T-cell (primary cell): Measurements from ENCODE around the gene ZNF398. TPM values are rescaled to one million over a fixed set of nuclear protein-coding genes. Genes with fewer than 3 reads are reported as not detected.

Experiments used
- ATAC-seq, 4 experiments: fragments of 200-7000 bp in 3 of 4; fragments of 150-1000 bp in 1 of 4; cut with Tn5 transposase; replicated peaks in 1 of 4; 1 replicate in 3 of 4; 2 replicates in 1 of 4; pipeline ENCODE4 v1.10.0; 2021; ENCODE audit warnings: moderate library complexity in 3 of 4, mild to moderate bottlenecking in 2 of 4, moderate number of reproducible peaks in 1 of 4
- CTCF ChIA-PET, 2 donors: fragments of 300-600 bp; sonication (Branson Sonifier 250); formaldehyde crosslinking; loops; one replicate each; lab custom pipeline; 2022; ENCODE audit warnings: antibody characterized with exemption in 2 of 2; lab: Charles Lee
- POLR2A ChIA-PET, 2 donors: fragments of 300-600 bp; sonication (Branson Sonifier 250); formaldehyde crosslinking; loops; one replicate each; lab custom pipeline; 2022; ENCODE audit warnings: antibody characterized with exemption in 2 of 2; lab: Charles Lee
- DNase-seq, 35 experiments: peaks; one replicate each; pipeline versions ENCODE4 v3.0.0 to v3.0.0-alpha.2; 2013 to 2023
- H3K27ac ChIP-seq: one replicate; pipeline ENCODE4 v1.5.1; 2013; ENCODE audit warnings: low read length
- H3K27me3 ChIP-seq, 2 experiments: replicated peaks in 1 of 2; 1 replicate in 1 of 2; 2 replicates in 1 of 2; pipeline versions ENCODE4 v1.6.1 to v1.7.0; 2013; ENCODE audit warnings: low read length in 1 of 2, mixed read lengths in 1 of 2; ENCODE audit not compliant: control insufficient read depth in 2 of 2, insufficient read depth in 2 of 2; ENCODE audit errors: extremely low read depth in 1 of 2
- H3K36me3 ChIP-seq, 2 donors: 1 replicate in 1 of 2; 2 replicates in 1 of 2; pipeline versions ENCODE4 v1.6.1 to v1.7.0; 2013; ENCODE audit warnings: low read length in 1 of 2; ENCODE audit not compliant: control insufficient read depth in 2 of 2, insufficient read depth in 1 of 2; ENCODE audit errors: extremely low read depth in 1 of 2
- H3K4me1 ChIP-seq, 2 experiments: 1 replicate in 1 of 2; 2 replicates in 1 of 2; pipeline versions ENCODE4 v1.6.1 to v1.7.0; 2013; ENCODE audit warnings: low read length in 2 of 2, mixed read lengths in 1 of 2; ENCODE audit not compliant: insufficient read depth in 2 of 2, control insufficient read depth in 1 of 2; ENCODE audit errors: extremely low read depth in 1 of 2
- H3K4me3 ChIP-seq, 2 donors: 1 replicate in 1 of 2; 2 replicates in 1 of 2; pipeline versions ENCODE4 v1.5.1 to v1.7.0; 2013; ENCODE audit warnings: mild to moderate bottlenecking in 2 of 2, low read length in 1 of 2, moderate library complexity in 1 of 2; ENCODE audit not compliant: control insufficient read depth in 1 of 2; ENCODE audit errors: extremely low read depth in 1 of 2
- H3K9me3 ChIP-seq: 2 replicates; pipeline ENCODE4 v1.7.0; 2013
- H3K27ac Mint-ChIP-seq, 2 donors: one replicate each; pipeline ENCODE4 v1.8.0; 2020 to 2021; ENCODE audit warnings: mild to moderate bottlenecking in 2 of 2, mixed read lengths in 2 of 2
- H3K27me3 Mint-ChIP-seq, 2 donors: one replicate each; pipeline ENCODE4 v1.8.0; 2021 to 2022; ENCODE audit warnings: mixed read lengths in 2 of 2
- H3K36me3 Mint-ChIP-seq: one replicate; pipeline ENCODE4 v1.8.0; 2021; ENCODE audit warnings: mixed read lengths
- H3K4me1 Mint-ChIP-seq, 3 donors: one replicate each; pipeline ENCODE4 v1.8.0; 2020 to 2022; ENCODE audit warnings: mixed read lengths in 3 of 3, mild to moderate bottlenecking in 1 of 3
- H3K4me3 Mint-ChIP-seq, 3 donors: one replicate each; pipeline ENCODE4 v1.8.0; 2020 to 2022; ENCODE audit warnings: mild to moderate bottlenecking in 3 of 3, mixed read lengths in 3 of 3, moderate library complexity in 3 of 3
- H3K9me3 Mint-ChIP-seq, 3 donors: one replicate each; pipeline ENCODE4 v1.8.0; 2020 to 2022; ENCODE audit warnings: mixed read lengths in 3 of 3
- WGBS: methylation state at CpG from one replicate; pipeline ENCODE4 v1.1.5; 2013; ENCODE audit warnings: missing lambda C conversion rate; ENCODE audit not compliant: insufficient coverage; 5-methylcytosine and 5-hydroxymethylcytosine counted together
- total RNA-seq, 35 experiments: library from RNA in 6 of 35; stranded (reverse) in 6 of 35; fragments of 120-200 nt in 1 of 35; gene quantifications; one replicate each; pipeline versions ENCODE4 v1.2.1 to v1.2.4 and lab custom pipeline; 2013 to 2026

Gene ZNF398
- total RNA-seq, 5 donors from 2014 or later (not counting 1 experiment from before 2014, with no cell fraction given): 15.1 to 31.0 (median 28.4) TPM

- no peaks in the 10 kb centered on the region for H3K4me1 Mint-ChIP-seq
- H3K4me1 ChIP-seq: no peaks in the 10 kb centered on the region
- WGBS: 95% methylated on average over 7 of the region's 10 CpGs
- no peaks in the 10 kb centered on the region for H3K9me3 Mint-ChIP-seq
- no peaks in the 10 kb centered on the region for H3K27me3 Mint-ChIP-seq
- H3K27me3 ChIP-seq: no peaks in the 10 kb centered on the region
- no peak overlapping the region for H3K4me3 Mint-ChIP-seq
- ATAC-seq: no peak
- CTCF ChIA-PET: no interaction called here
- H3K36me3 ChIP-seq: peaks cover 4 to 61% of the 10 kb centered on the region in 2 donors
- no peaks in the 10 kb centered on the region for H3K9me3 ChIP-seq
- peaks cover 45% of the 10 kb centered on the region for H3K36me3 Mint-ChIP-seq
- POLR2A ChIA-PET: no interaction called here
- no peak overlapping the region for H3K27ac ChIP-seq
- DNase-seq: no peak
- no peak overlapping the region for H3K4me3 ChIP-seq
- no peak overlapping the region for H3K27ac Mint-ChIP-seq
Observed at GRCh38 chr7:149218469-149219420, 71.5 kb downstream of the ZNF398 start.

- DNase-seq: no peak
- ATAC-seq: no peak
- H3K4me3 Mint-ChIP-seq: no peak overlapping the region
- Histone ChIP-seq H3K4me1 (no peaks in the 10 kb centered on the region), H3K27ac (no peak overlapping the region), H3K4me3 (no peak overlapping the region), H3K9me3 (no peaks in the 10 kb centered on the region), H3K36me3 (peaks cover 12 to 49% of the 10 kb centered on the region in 2 donors), H3K27me3 (no peaks in the 10 kb centered on the region)
- no peaks in the 10 kb centered on the region for H3K4me1 Mint-ChIP-seq
- H3K9me3 Mint-ChIP-seq: no peaks in the 10 kb centered on the region
- H3K27ac Mint-ChIP-seq: no peak overlapping the region
- POLR2A ChIA-PET: no interaction called here
- no peaks in the 10 kb centered on the region for H3K27me3 Mint-ChIP-seq
- peaks cover 45% of the 10 kb centered on the region for H3K36me3 Mint-ChIP-seq
- CTCF ChIA-PET: no interaction called here
- no CpG with 5 or more reads among the region's 6 CpGs for whole genome bisulfite sequencing
Observed at GRCh38 chr7:149220534-149220933, 73.3 kb downstream of the ZNF398 start.

GRCh38 chr7:149223176-149223575, 75.9 kb downstream of the ZNF398 start:
- H3K27me3 ChIP-seq: no peaks in the 10 kb centered on the region
- no peak for DNase-seq
- peaks cover 34% of the 10 kb centered on the region for H3K36me3 Mint-ChIP-seq
- ChIA-PET POLR2A (no interaction called here), CTCF (no interaction called here)
- H3K36me3 ChIP-seq: peaks cover 12 to 28% of the 10 kb centered on the region in 2 donors
- WGBS: 100% methylated on average over 7 of the region's 8 CpGs
- no peak overlapping the region for H3K27ac ChIP-seq
- H3K4me3 ChIP-seq: no peak overlapping the region
- H3K9me3 Mint-ChIP-seq: no peaks in the 10 kb centered on the region
- no peak for ATAC-seq
- no peaks in the 10 kb centered on the region for H3K27me3 Mint-ChIP-seq
- H3K27ac Mint-ChIP-seq: no peak overlapping the region
- H3K4me3 Mint-ChIP-seq: no peak overlapping the region
- no peaks in the 10 kb centered on the region for H3K9me3 ChIP-seq
- no peaks in the 10 kb centered on the region for H3K4me1 Mint-ChIP-seq
- no peaks in the 10 kb centered on the region for H3K4me1 ChIP-seq

GRCh38 chr7:149223761-149224160, 76.5 kb downstream of the ZNF398 start:
- Histone ChIP-seq H3K36me3 (peaks cover 9 to 23% of the 10 kb centered on the region in 2 donors), H3K9me3 (no peaks in the 10 kb centered on the region), H3K4me3 (no peak overlapping the region), H3K27ac (no peak overlapping the region), H3K27me3 (no peaks in the 10 kb centered on the region), H3K4me1 (no peaks in the 10 kb centered on the region)
- CTCF ChIA-PET: no interaction called here
- Mint-ChIP-seq H3K4me3 (no peak overlapping the region), H3K27ac (no peak overlapping the region), H3K27me3 (no peaks in the 10 kb centered on the region), H3K36me3 (peaks cover 33% of the 10 kb centered on the region), H3K9me3 (no peaks in the 10 kb centered on the region), H3K4me1 (no peaks in the 10 kb centered on the region)
- 93% methylated on average over 3 of the region's 39 CpGs for WGBS
- POLR2A ChIA-PET: no interaction called here
- DNase-seq (no peak), ATAC-seq (no peak)

GRCh38 chr7:149224352-149224751, 77.1 kb downstream of the ZNF398 start:
- no peaks in the 10 kb centered on the region for H3K9me3 Mint-ChIP-seq
- no peak overlapping the region for H3K4me3 Mint-ChIP-seq
- ATAC-seq (no peak), DNase-seq (no peak)
- peaks cover 0 to 4% (median 0%) of the 10 kb centered on the region in 3 donors for H3K4me1 Mint-ChIP-seq
- H3K27ac Mint-ChIP-seq: no peak overlapping the region
- no peaks in the 10 kb centered on the region for H3K27me3 ChIP-seq
- ChIA-PET CTCF (no interaction called here), POLR2A (no interaction called here)
- peaks cover 9 to 17% of the 10 kb centered on the region in 2 donors for H3K36me3 ChIP-seq
- H3K27ac ChIP-seq: no peak overlapping the region
- no peaks in the 10 kb centered on the region for H3K4me1 ChIP-seq
- peaks cover 30% of the 10 kb centered on the region for H3K36me3 Mint-ChIP-seq
- H3K27me3 Mint-ChIP-seq: no peaks in the 10 kb centered on the region
- 98% methylated on average over 34 of the region's 37 CpGs for WGBS
- H3K9me3 ChIP-seq: no peaks in the 10 kb centered on the region
- no peak overlapping the region for H3K4me3 ChIP-seq

GRCh38 chr7:149225106-149225505, 77.9 kb downstream of the ZNF398 start:
- Mint-ChIP-seq H3K27me3 (no peaks in the 10 kb centered on the region), H3K4me1 (peaks cover 0 to 6% (median 0%) of the 10 kb centered on the region in 3 donors), H3K4me3 (no peak overlapping the region), H3K27ac (no peak overlapping the region), H3K36me3 (peaks cover 24% of the 10 kb centered on the region), H3K9me3 (no peaks in the 10 kb centered on the region)
- Histone ChIP-seq H3K4me1 (no peaks in the 10 kb centered on the region), H3K27ac (no peak overlapping the region), H3K27me3 (no peaks in the 10 kb centered on the region), H3K9me3 (no peaks in the 10 kb centered on the region), H3K4me3 (no peak overlapping the region), H3K36me3 (peaks cover 9 to 16% of the 10 kb centered on the region in 2 donors)
- WGBS: 97% methylated on average over 16 of the region's 19 CpGs
- ChIA-PET CTCF (no interaction called here), POLR2A (no interaction called here)
- no peak for ATAC-seq
- DNase-seq: no peak
